Fibroblast of the aortic adventitia (primary cell): ENCODE results near the gene ABCA6. TPM values are rescaled to one million over a fixed set of nuclear protein-coding genes. Genes with fewer than 3 reads are reported as not detected.

ENCODE experiments used
- DNase-seq: peaks from one replicate; pipeline ENCODE4 v3.0.0-alpha.2; 2010; ENCODE audit warnings: low read depth
- H3K4me3 ChIP-seq: 2 replicates; pipeline ENCODE4 v1.5.1; 2011; ENCODE audit warnings: low read depth, mild to moderate bottlenecking, control low read depth, low read length, moderate library complexity
- small RNA-seq: library from RNA; depleted of rRNA; stranded (forward); fragments of <200 nt; gene quantifications from one replicate; pipeline ENCODE3, GENCODE V24; 2012
- total RNA-seq: library from RNA; depleted of rRNA; stranded (reverse); fragments of >200 nt; gene quantifications from 2 replicates; pipeline ENCODE4 v1.2.3, GENCODE V29; 2012; ENCODE audit warnings: low replicate concordance
- TF ChIP-seq, protein P1 (sequence below): IDR thresholded peaks from 2 replicates; pipeline ENCODE4 v1.5.1; 2011; ENCODE audit warnings: mild to moderate bottlenecking, low read length, control low read depth, inconsistent platforms; ENCODE audit not compliant: insufficient read depth

Gene ABCA6
- total RNA-seq, 1 donor = 192 TPM

DNA sequence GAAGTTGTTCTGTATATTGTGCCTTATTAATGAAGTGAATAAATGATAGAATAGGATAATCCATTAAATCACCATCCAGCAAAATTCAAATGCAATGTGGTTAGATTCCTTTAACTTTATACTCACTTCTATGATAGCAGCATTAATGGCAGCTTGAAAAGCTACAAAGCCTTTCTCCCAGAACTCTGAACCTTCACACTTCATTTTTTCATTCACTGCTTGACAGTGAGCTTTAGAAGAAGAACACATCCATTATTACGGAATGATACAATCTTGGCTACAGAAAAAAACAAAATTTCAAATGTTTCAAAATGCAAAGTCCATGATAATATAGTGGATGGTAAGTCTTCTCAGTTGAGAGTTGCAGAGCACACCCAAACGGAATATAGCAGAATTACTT, 97.3 kb downstream of the ABCA6 start:
- no peak overlapping the region for H3K4me3 ChIP-seq
- TF ChIP-seq, protein P1, sequence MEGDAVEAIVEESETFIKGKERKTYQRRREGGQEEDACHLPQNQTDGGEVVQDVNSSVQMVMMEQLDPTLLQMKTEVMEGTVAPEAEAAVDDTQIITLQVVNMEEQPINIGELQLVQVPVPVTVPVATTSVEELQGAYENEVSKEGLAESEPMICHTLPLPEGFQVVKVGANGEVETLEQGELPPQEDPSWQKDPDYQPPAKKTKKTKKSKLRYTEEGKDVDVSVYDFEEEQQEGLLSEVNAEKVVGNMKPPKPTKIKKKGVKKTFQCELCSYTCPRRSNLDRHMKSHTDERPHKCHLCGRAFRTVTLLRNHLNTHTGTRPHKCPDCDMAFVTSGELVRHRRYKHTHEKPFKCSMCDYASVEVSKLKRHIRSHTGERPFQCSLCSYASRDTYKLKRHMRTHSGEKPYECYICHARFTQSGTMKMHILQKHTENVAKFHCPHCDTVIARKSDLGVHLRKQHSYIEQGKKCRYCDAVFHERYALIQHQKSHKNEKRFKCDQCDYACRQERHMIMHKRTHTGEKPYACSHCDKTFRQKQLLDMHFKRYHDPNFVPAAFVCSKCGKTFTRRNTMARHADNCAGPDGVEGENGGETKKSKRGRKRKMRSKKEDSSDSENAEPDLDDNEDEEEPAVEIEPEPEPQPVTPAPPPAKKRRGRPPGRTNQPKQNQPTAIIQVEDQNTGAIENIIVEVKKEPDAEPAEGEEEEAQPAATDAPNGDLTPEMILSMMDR = no peak
- DNase-seq = no peak

DNA sequence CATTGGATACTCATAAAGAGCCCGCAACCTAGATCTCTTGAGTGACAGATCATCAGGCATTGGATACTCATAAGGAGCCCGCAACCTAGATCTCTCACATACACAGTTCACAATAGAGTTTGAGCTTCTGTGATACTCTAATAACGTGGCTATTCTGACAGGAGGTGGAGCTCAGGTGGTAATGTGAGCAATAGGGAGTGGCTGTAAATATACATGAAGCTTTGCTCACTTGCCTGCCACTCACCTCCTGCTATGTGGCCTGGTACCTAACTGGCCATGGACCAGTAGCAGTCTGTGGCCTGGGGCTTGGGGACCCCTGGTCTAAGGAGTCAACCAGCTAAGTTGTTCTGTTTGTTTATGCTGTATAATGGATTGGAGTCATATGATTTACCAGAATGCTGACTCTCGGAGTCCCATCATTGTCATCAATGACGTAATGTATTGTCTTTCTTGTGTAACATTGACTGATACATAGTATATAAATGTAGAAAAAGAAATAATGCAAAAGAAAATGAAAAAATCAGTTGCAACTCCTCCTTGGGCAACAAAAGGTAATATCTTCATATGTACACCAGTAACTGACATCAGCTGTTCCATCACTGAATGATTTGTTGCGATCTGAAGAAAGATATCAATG, 98.5 kb downstream of the ABCA6 start:
- TF ChIP-seq, protein P1 = no peak
- DNase-seq = no peak
- no peak overlapping the region for H3K4me3 ChIP-seq

DNA sequence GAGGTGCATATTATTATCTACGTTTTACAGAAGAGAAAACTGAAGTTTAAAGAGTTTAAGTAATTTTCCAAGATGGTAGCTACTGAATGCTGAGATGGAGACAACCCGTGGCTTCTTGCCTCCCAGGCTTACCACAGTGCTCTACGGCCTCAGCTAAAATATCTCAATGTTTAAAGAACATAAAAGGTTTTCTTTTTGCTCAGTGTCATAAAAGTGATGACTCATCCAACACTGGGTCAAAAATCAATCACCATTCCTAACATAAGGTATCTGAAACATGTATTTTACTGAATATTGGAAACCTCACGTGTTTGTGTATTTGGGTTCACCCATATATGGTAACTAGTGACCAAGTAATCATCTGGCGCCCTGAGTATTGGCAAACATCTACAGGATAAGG, 99.4 kb downstream of the ABCA6 start:
- DNase-seq = no peak
- TF ChIP-seq, protein P1 = no peak
- H3K4me3 ChIP-seq = no peak overlapping the region

DNA sequence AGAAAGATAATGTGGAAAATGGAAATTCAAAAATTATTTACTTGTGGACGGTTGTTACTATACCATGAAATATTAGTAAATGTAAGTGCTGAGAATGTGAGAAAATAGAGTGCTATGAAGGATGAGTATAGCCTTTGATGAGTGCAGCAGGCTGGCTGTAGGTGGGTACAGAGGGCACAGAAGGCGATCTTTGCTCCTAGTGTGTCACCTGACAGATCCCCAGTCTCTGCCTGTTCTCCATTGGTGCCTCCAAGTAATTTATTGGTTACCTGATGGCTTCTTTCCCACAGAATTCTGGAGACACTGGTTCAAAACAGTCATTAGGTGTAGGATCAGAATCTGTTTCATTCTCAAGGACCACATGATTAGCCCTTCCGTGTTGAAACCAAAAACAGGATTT, 109.9 kb downstream of the ABCA6 start:
- no peak overlapping the region for H3K4me3 ChIP-seq
- TF ChIP-seq, protein P1 = no peak
- DNase-seq = no peak

DNA sequence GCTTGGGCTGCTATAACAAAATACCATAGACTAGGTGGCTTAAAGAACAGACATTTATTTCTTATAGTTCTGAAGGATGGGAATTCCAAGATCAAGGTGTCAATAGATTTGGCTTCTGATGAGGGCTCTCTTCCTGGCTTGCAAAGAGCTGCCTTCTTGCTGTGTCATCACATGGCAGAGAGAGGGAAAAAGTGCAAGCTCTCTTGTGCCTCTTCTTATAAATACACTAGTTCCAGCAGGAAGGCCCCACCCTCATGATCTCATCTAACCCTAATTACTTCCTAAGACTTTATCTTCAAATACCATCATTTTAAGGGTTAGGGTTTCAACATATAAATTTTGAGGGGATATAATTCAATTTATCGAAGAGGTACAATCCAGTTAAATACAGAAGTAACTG, 111.5 kb downstream of the ABCA6 start:
- TF ChIP-seq, protein P1 = no peak
- peak; percentile 41 for DNase-seq
- H3K4me3 ChIP-seq = no peak overlapping the region

Small RNA genes lying within 50 kb of the gene (small RNA-seq; reads per million reads assigned to genes)
- gene MIR4524B = 1.2 reads per million, percentile 44 among the genes with 10 or more reads in this experiment

Other genes starting within 250 kb of the ABCA6 start
- 93.5 and 231 TPM in 2 replicates for gene ABCA8, start 186.5 kb downstream of the ABCA6 start, total RNA-seq
- gene ABCA9, start 81.0 kb downstream of the ABCA6 start, total RNA-seq = 122 and 235 TPM in 2 replicates
- gene ABCA10, start 86.9 kb upstream of the ABCA6 start, total RNA-seq = 2.8 and 7.5 TPM in 2 replicates
- gene ABCA5, start 185.2 kb upstream of the ABCA6 start, total RNA-seq = 7.3 and 28.3 TPM in 2 replicates